ENCODE measurements around the gene AATK. TPM values are rescaled to one million over a fixed set of nuclear protein-coding genes. Genes with fewer than 3 reads are reported as not detected.

AATK gene
- total and polyA plus RNA-seq, 10 of the 15 experiments (the other 5 are each of a cell fraction or from before 2014, with no cell fraction given), result 0.04 TPM; not detected in 9

- no peaks in the 10 kb centered on the region for H3K36me3 ChIP-seq (ENCODE audit: control insufficient read depth in 2 of 2, insufficient read depth in 2 of 2, low read length in 1 of 2)
- no peaks in the 10 kb centered on the region for H3K9me3 ChIP-seq (replicated peaks; ENCODE audit: control insufficient read depth, insufficient read depth, low read length)
- H4K20me1 ChIP-seq (ENCODE audit: control insufficient read depth, insufficient read depth), result no peaks in the 10 kb centered on the region
- ATAC-seq (no peak), DNase-seq (ENCODE audit: low read depth, low spot score) (no peak), FAIRE-seq (no peak)
- SMC1A ChIA-PET (ENCODE audit: uncharacterized antibody, unreplicated experiment), result no interaction called here
- TF ChIP-seq STAT3 (IDR thresholded peaks at IDR 0.05; ENCODE audit: low read depth, low read length) (no peak), RELB (IDR thresholded peaks at IDR 0.05; ENCODE audit: low read depth) (no peak), RAD51 (IDR thresholded peaks at IDR 0.05) (no peak), NRF1 (conservative IDR thresholded peaks at IDR 0.05; ENCODE audit: low read depth, low read length) (no peak), NR2C1 (IDR thresholded peaks at IDR 0.05) (no peak)
- no peak overlapping the region for H3K4me3 ChIP-seq
- RAD21 ChIA-PET (ENCODE audit: unreplicated experiment), result no interaction called here
- no peak overlapping the region for H3K27ac ChIP-seq (ENCODE audit: control insufficient read depth, insufficient read depth)
- H3K4me1 ChIP-seq (ENCODE audit: control insufficient read depth, insufficient read depth, low read length), result no peaks in the 10 kb centered on the region
- no peak overlapping the region for H3K4me2 ChIP-seq (ENCODE audit: control insufficient read depth, insufficient read depth)
- no peak overlapping the region for H3K9ac ChIP-seq (ENCODE audit: control insufficient read depth, insufficient read depth, low read length)
- no TSS peak for BruUV-seq (replicated peaks)
- CTCF ChIA-PET, result no interaction called here
- no peaks in the 10 kb centered on the region for H3K79me2 ChIP-seq (ENCODE audit: control insufficient read depth, insufficient read depth, low read length)
- POLR2A ChIA-PET, result interaction anchor here (0.5 kb wide), 1 partner anchor 214 kb away, joined by 5 read pairs; the partner anchor contains the start of gene SLC38A10
- no peak overlapping the region for H2AFZ ChIP-seq (ENCODE audit: control insufficient read depth, low read depth, low read length)
- in situ Hi-C loops (cut with MboI) (no loop called here), intact Hi-C loops (cut with micrococcal nuclease; ENCODE audit: unreplicated experiment) (no loop called here)
- no peaks in the 10 kb centered on the region; a peak in 2 of 4 replicates for H3K27me3 ChIP-seq (replicated peaks in 1 of 2; ENCODE audit: control insufficient read depth in 2 of 2, insufficient read depth in 2 of 2, low read length in 1 of 2)
- WGBS (ENCODE audit: insufficient coverage, insufficient replicate concordance, low lambda C conversion rate, missing lambda C conversion rate), result 26% methylated on average over 32 of the region's 33 CpGs
Measured at GRCh38 chr17:81081222-81082176, 84.5 kb downstream of the AATK start.

All from GM12878 (cell line).